HG03575 (cell line): ENCODE measurements around the gene OR5M10.
"Not testable (repeated sequence)": the region's sequence is repeated elsewhere in the genome, so short reads cannot be mapped to it uniquely, and the experiment has no call there.

Experiments used
- ATAC-seq: cut with Tn5 transposase; IDR thresholded peaks from one replicate; pipeline ENCODE4 v1.9.1; 2021; ENCODE audit not compliant: unreplicated experiment, insufficient number of reproducible peaks, low FRiP score; ENCODE audit errors: extremely low read depth

OR5M10 gene

DNA sequence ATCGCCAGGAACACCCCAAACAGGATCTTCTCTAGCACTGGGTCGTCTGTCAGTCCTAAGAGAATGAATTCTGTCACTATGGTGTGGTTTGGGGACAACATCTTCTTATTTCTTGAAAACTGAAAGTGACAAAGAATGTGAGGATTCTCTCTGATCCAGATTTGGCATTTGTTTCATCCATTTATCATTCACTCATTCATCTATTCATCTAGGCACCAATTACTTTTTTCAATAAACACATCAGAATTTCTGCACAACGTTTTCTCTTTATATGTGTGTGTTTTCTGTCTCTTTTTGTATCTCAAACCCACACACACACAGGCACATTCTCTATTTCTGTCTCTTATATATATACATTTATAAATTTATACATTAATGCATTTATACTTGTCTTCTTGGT lies at the start of gene OR5M10:
Gene OR5M10 (minus strand): TSS at position 101 of the 400 bp plus-strand sequence. CDS start 0 bp downstream, at position 101.
- ATAC-seq, result no peak

DNA sequence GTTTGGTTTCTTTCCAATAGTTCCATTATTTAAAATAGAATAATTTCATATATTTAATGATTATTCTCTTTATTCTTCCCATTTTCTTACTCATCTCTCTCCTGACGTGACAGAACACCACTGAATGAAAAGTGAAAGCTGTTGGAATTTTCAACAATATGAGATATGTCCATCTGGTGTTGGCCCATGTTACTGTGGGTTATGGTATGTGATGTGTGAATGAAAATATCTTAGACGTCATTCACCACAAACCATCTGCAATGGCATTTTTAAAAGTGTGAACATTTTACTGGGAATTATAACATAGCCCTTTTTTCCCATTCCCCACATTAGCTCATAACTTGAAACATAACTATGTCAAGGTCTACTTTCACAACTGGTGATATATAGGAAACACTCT lies 48.4 kb upstream of the OR5M10 start:
- ATAC-seq, result no peak

DNA sequence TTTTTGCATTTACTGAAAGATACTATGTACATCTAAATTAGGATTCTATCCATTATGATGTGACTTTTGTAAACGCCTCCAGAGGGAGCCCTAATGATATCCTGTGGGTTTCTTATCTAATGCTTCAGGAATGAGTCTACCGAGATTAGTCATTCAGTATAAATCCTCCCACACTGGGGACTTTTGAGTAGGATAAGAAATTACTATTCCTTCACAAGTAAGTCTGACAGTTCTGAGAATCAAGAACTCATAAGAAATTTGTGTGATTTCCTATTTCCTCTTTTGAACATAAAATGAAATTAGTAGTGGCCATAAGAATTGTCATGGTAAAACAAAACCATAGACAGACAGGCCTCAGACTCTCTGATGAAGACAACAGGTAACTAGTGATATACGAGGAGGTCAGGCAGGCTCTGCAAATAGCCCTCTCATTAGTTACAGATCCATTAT lies 47.2 kb upstream of the OR5M10 start:
- no peak for ATAC-seq

DNA sequence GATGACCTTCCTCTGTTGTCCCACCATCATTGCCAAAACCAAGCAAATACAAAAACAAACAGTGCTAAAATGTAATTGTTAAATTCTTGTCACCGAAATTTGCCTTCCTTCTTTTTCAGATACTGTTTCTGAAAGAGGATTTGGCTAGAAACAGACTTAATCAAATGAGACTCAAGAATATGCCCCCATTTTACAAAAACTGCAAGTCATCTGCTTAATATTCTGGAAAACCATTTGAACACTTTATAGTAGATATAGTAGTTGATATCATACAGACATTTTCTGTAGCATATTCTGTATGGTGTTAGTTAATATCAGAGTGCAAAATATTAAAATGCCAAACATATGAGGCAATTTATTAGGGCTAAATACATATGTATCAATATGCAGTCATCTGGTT lies 33.7 kb upstream of the OR5M10 start:
- no peak for ATAC-seq

DNA sequence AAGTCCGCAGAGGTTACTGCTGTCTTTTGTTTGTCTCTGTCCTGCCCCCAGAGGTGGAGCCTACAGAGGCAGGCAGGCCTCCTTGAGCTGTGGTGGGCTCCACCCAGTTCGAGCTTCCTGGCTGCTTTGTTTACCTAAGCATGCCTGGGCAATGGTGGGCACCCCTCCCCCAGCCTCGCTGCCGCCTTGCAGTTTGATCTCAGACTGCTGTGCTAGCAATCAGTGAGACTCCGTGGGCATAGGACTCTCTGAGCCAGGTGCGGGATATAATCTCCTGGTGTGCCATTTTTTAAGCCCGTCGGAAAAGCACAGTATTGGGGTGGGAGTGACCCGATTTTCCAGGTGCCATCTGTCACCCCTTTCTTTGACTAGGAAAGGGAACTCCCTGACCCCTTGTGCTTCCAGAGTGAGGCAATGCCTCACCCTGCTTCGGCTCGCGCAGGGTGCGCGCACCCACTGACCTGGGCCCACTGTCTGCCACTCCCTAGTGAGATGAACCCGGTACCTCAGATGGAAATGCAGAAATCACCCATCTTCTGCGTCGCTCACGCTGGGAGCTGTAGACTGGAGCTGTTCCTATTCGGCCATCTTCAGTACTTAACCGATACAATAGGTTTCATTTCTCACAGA lies 14.7 kb upstream of the OR5M10 start:
- ATAC-seq, result not testable (repeated sequence)

DNA sequence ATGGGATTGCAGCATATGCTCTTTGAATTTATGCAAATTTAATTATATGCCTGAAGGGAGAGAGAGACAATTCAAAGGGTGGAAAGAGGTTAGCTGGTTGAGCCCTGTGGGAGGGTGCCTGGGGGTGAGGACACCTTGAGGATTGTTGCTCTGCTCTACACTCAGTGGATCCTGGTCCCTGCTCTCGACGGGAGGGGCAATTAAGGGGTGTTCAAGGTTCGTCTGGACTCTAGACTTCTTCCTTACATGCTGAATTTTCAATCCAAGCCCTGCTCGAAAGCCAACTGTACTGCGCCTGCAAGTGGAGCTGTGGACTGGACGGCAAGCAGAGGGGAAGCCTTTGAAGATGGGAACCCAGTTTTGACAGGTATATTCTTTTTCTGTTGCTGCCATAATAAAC lies 18.9 kb downstream of the OR5M10 start:
- ATAC-seq, result no peak

DNA sequence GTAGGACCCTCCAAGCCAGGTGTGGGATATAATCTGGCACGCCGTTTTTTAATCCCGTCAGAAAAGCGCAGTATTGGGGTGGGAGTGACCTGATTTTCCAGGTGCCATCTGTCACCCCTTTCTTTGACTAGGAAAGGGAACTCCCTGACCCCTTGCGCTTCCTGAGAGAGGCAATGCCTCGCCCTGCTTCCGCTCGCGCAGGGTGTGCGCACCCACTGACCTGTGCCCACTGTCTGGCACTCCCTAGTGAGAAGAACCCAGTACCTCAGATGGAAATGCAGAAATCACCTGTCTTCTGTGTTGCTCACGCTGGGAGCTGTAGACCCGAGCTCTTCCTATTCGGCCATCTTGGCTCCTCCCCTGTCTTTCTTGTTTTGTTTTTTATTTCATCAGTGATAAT lies 22.8 kb downstream of the OR5M10 start:
- ATAC-seq, result not testable (repeated sequence)

DNA sequence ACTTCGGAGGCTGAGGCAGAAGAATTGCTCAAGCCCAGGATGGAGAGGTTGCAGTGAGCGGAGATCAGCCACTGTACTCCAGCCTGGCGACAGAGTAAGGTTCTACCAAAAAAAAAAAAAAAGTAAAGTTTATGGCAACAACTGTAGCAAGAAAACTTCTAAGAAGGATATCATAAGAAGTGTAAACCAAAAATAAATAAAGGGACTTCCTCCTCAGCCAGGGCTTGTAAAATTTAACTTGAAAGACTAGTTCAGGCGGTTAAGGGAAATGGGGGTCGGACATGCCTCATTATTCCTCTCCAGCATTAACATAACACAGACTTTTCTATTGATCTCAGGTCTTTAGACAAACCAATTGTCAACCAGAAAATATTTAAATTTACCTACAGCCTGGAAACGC lies 32.0 kb downstream of the OR5M10 start:
- ATAC-seq, result no peak

DNA sequence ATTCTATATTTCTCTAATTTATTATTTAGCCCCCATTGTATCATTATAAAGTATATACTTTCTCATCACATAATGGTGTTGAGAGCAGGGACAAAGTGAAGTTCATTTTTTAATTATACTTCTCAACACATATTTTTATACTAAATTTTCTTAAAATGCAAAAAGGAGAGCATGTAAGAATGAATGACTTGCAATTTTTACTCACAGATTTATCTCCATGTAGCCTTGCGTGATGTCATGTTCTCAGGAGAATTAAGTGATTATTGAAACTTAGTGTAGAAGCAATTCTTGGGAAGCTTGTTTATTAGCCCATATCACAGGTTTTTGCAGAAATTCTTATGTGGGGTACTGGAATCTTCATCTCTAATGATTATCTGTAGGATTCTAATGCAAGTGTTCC lies 33.8 kb downstream of the OR5M10 start:
- ATAC-seq, result no peak

DNA sequence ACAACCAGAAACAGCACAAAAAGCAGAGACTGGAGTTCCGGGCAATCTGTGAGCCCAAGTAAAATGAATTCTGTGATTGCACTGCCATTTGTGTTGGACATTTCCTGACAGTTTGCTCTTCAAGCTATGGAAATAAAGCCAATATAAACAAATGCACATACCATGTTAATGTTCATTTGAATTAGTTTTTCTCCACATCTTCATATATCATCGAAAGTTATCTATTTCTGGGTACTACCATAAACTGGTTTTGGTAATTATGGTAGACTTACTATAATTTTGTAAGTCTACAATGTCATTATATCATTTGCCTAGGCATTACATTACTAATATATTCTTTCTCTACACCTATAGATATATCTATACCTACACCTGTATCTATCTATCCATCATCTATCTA lies 34.4 kb downstream of the OR5M10 start, which contains the start of gene OR5M11:
Gene OR5M11 (minus strand): TSS at position 101 of the 400 bp plus-strand sequence. CDS start 0 bp downstream, at position 101.
- no peak for ATAC-seq

DNA sequence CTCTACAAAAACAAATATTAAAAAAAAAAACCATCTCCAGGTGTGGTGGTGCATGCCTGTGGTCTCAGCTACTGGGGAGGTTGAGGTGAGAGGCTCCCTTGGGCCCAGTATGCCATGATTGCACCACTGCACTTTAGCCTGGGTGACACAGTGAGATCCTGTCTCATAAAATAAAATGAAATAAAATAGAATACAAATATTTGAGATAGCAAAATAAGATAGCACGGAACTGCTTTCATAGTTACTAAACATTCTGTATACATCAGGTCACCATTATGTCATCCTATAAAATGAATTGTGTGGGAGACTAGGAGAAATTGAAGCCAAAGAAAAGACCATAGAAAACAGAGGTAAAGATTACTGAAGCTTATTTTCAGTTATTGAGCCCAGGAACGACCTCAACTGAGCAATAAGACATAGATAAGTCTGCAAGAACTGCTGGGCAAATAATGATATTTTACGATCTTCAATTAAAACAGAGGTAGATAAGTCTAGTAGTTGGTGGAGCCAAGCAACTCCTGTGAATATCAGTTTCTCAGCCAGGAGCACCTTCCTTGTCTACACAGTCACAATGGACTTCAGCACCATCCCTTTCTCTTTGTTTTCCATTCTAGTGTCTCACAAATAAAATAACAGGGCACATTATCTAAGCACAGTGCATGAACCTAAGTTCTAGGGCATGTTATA lies 44.3 kb downstream of the OR5M10 start:
- no peak for ATAC-seq

DNA sequence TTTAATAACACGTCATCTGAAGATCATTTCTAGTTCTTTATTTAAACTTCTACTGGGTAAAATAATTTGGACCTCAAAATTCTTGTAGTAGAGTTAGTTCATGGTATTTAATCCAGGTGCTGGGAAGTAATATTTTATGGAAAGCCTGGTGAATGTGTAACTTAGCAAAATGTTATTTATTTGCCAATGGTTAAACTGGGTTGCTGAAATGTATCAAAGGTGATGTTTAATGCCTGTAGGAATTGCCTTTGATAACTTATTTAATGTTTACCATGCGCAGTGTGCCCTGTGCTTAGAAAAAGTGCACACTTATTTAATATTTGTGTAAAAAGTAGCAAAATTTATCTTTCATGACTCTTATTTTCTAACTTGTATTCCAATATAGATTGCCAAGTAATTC lies 45.7 kb downstream of the OR5M10 start:
- ATAC-seq, result no peak
